Liver (tissue), 9 donors: ENCODE results near the gene AKR1B15. TPM values are rescaled to one million over a fixed set of nuclear protein-coding genes. Genes with fewer than 3 reads are reported as not detected.

Experiments used
- DNase-seq: peaks from one replicate; pipeline ENCODE4 v3.0.0-alpha.2; 2017; ENCODE audit warnings: low spot score
- H3K27ac ChIP-seq, 2 donors: one replicate each; pipeline ENCODE4 v1.7.0; 2013; ENCODE audit warnings: inconsistent platforms in 2 of 2, low read length in 2 of 2, control low read depth in 1 of 2, low read depth in 1 of 2, mild to moderate bottlenecking in 1 of 2
- H3K27me3 ChIP-seq, 4 donors: one replicate each; pipeline versions ENCODE4 v1.6.1 to v1.7.0; 2013; ENCODE audit warnings: low read length in 3 of 4, inconsistent platforms in 1 of 4, mild to moderate bottlenecking in 1 of 4, moderate library complexity in 1 of 4; ENCODE audit not compliant: control insufficient read depth in 4 of 4, insufficient read depth in 4 of 4
- H3K36me3 ChIP-seq, 4 donors: one replicate each; pipeline versions ENCODE4 v1.6.1 to v1.7.0; 2013; ENCODE audit warnings: low read length in 3 of 4, mild to moderate bottlenecking in 3 of 4, low read depth in 1 of 4, moderate library complexity in 1 of 4; ENCODE audit not compliant: control insufficient read depth in 4 of 4, insufficient read depth in 3 of 4
- H3K4me1 ChIP-seq, 4 donors: one replicate each; pipeline versions ENCODE4 v1.6.1 to v1.7.0; 2013; ENCODE audit warnings: low read length in 3 of 4, mild to moderate bottlenecking in 3 of 4, moderate library complexity in 1 of 4; ENCODE audit not compliant: control insufficient read depth in 4 of 4, insufficient read depth in 4 of 4
- H3K4me3 ChIP-seq, 3 donors: one replicate each; pipeline versions ENCODE4 v1.6.1 to v1.7.0; 2013; ENCODE audit warnings: low read length in 3 of 3, control low read depth in 1 of 3, low read depth in 1 of 3, mild to moderate bottlenecking in 1 of 3
- H3K9ac ChIP-seq, 2 donors: one replicate each; pipeline ENCODE4 v1.7.0; 2013; ENCODE audit warnings: low read length in 2 of 2, mild to moderate bottlenecking in 2 of 2, moderate library complexity in 2 of 2, control low read depth in 1 of 2, low read depth in 1 of 2
- H3K9me3 ChIP-seq, 4 donors: one replicate each; pipeline versions ENCODE4 v1.6.1 to v1.7.0; 2013; ENCODE audit warnings: low read length in 3 of 4; ENCODE audit not compliant: control insufficient read depth in 4 of 4
- ATF3 ChIP-seq: IDR thresholded peaks from 2 replicates; pipeline ENCODE4 v1.6.1; 2016; ENCODE audit warnings: antibody characterized with exemption
- EGR1 ChIP-seq, 2 donors: IDR thresholded peaks; 2 replicates each; pipeline ENCODE4 v1.6.1; 2016 to 2018; ENCODE audit warnings: antibody characterized with exemption in 2 of 2, low read depth in 2 of 2
- FOXA1 ChIP-seq: IDR thresholded peaks from 2 replicates; pipeline ENCODE4 v1.6.1; 2016; ENCODE audit warnings: antibody characterized with exemption
- FOXA2 ChIP-seq: IDR thresholded peaks from 2 replicates; pipeline ENCODE4 v1.6.1; 2016; ENCODE audit warnings: antibody characterized with exemption
- GABPA ChIP-seq, 2 donors: IDR thresholded peaks in 1 of 2; conservative IDR thresholded peaks in 1 of 2; 2 replicates each; pipeline ENCODE4 v1.6.1; 2016; ENCODE audit warnings: antibody characterized with exemption in 2 of 2, mild to moderate bottlenecking in 1 of 2, moderate library complexity in 1 of 2
- HNF4G ChIP-seq: IDR thresholded peaks from 2 replicates; pipeline ENCODE4 v1.6.1; 2016; ENCODE audit warnings: antibody characterized with exemption
- JUND ChIP-seq, 2 donors: IDR thresholded peaks; 2 replicates each; pipeline ENCODE4 v1.6.1; 2016; ENCODE audit warnings: antibody characterized with exemption in 2 of 2
- NR2F2 ChIP-seq: IDR thresholded peaks from 2 replicates; pipeline ENCODE4 v1.6.1; 2016; ENCODE audit warnings: antibody characterized with exemption
- RAD21 ChIP-seq, 2 donors: IDR thresholded peaks; 2 replicates each; pipeline ENCODE4 v1.6.1; 2016; ENCODE audit warnings: antibody characterized with exemption in 2 of 2, mild to moderate bottlenecking in 2 of 2
- REST ChIP-seq: IDR thresholded peaks from 2 replicates; pipeline ENCODE4 v1.6.1; 2016; ENCODE audit warnings: antibody characterized with exemption, mild to moderate bottlenecking
- SP1 ChIP-seq: IDR thresholded peaks from 2 replicates; pipeline ENCODE4 v1.6.1; 2018; ENCODE audit warnings: antibody characterized with exemption, mild to moderate bottlenecking
- TAF1 ChIP-seq: conservative IDR thresholded peaks from 2 replicates; pipeline ENCODE4 v1.6.1; 2016; ENCODE audit warnings: antibody characterized with exemption, mild to moderate bottlenecking
- YY1 ChIP-seq: IDR thresholded peaks from 2 replicates; pipeline ENCODE4 v1.6.1; 2016; ENCODE audit warnings: antibody characterized with exemption, mild to moderate bottlenecking
- WGBS: extraction: QIAGEN DNeasy Blood & Tissue Kit; methylation state at CpG from one replicate; pipeline ENCODE4 v1.1.7; 2013; 5-methylcytosine and 5-hydroxymethylcytosine counted together
- polyA plus RNA-seq, 2 donors: library from polyadenylated mRNA; stranded (reverse) in 1 of 2; unstranded in 1 of 2; fragments of 200-250 nt in 1 of 2; fragments of >200 nt in 1 of 2; fragmentation: Nextera tagmentation in 1 of 2; extraction: Ambion mirVana in 1 of 2; gene quantifications; one replicate each; pipeline versions ENCODE4 v1.2.1 to v1.2.3, GENCODE V29; 2013 to 2015
- total RNA-seq, 2 donors: library from RNA; depleted of rRNA; stranded (reverse); fragments of >200 nt; gene quantifications; one replicate each; pipeline ENCODE4 v1.2.3, GENCODE V29; 2014
- TF ChIP-seq, protein P1 (sequence below): fragments of 150-350 bp; IDR thresholded peaks from 2 replicates; pipeline ENCODE4 v1.5.1; 2017; ENCODE audit warnings: improper control_type of control experiment, low read depth, low read length; ENCODE audit not compliant: missing input control
- TF ChIP-seq, protein P2 (sequence below): IDR thresholded peaks from 2 replicates; pipeline ENCODE4 v1.6.1; 2016; ENCODE audit warnings: antibody characterized with exemption
- donor health status: healthy.
- donor health status: healthy.
- donor health status: healthy.
- donor health status: healthy.
- donor health status: healthy.

Gene AKR1B15
- not detected for total RNA-seq
- under 1 TPM in 1 of 2 donors, not detected in 1; 0.12 TPM for polyA plus RNA-seq

- Histone ChIP-seq H3K36me3 (no peaks in the 10 kb centered on the region), H3K9ac (no peak within 1 kb of the TSS), H3K4me3 (no peak within 1 kb of the TSS), H3K4me1 (peaks cover 0 to 3% (median 3%) of the 10 kb centered on the region in 4 donors), H3K27me3 (no peaks in the 10 kb centered on the region), H3K27ac (no peak within 1 kb of the TSS), H3K9me3 (no peaks in the 10 kb centered on the region)
- DNase-seq: no peak
- TF ChIP-seq RAD21 (IDR thresholded peaks at IDR 0.05) (no peak), SP1 (no peak), YY1 (no peak), EGR1 (IDR thresholded peaks at IDR 0.05; ENCODE audit: low read depth in 2 of 2) (no peak), FOXA2 (no peak), GABPA (IDR thresholded peaks at IDR 0.05 in 1 of 2, conservative IDR thresholded peaks at IDR 0.05 in 1 of 2) (no peak), TAF1 (no peak), HNF4G (no peak), FOXA1 (no peak), JUND (IDR thresholded peaks at IDR 0.05) (no peak)
- TF ChIP-seq, protein P1, sequence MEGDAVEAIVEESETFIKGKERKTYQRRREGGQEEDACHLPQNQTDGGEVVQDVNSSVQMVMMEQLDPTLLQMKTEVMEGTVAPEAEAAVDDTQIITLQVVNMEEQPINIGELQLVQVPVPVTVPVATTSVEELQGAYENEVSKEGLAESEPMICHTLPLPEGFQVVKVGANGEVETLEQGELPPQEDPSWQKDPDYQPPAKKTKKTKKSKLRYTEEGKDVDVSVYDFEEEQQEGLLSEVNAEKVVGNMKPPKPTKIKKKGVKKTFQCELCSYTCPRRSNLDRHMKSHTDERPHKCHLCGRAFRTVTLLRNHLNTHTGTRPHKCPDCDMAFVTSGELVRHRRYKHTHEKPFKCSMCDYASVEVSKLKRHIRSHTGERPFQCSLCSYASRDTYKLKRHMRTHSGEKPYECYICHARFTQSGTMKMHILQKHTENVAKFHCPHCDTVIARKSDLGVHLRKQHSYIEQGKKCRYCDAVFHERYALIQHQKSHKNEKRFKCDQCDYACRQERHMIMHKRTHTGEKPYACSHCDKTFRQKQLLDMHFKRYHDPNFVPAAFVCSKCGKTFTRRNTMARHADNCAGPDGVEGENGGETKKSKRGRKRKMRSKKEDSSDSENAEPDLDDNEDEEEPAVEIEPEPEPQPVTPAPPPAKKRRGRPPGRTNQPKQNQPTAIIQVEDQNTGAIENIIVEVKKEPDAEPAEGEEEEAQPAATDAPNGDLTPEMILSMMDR: no peak
- TF ChIP-seq, protein P2, sequence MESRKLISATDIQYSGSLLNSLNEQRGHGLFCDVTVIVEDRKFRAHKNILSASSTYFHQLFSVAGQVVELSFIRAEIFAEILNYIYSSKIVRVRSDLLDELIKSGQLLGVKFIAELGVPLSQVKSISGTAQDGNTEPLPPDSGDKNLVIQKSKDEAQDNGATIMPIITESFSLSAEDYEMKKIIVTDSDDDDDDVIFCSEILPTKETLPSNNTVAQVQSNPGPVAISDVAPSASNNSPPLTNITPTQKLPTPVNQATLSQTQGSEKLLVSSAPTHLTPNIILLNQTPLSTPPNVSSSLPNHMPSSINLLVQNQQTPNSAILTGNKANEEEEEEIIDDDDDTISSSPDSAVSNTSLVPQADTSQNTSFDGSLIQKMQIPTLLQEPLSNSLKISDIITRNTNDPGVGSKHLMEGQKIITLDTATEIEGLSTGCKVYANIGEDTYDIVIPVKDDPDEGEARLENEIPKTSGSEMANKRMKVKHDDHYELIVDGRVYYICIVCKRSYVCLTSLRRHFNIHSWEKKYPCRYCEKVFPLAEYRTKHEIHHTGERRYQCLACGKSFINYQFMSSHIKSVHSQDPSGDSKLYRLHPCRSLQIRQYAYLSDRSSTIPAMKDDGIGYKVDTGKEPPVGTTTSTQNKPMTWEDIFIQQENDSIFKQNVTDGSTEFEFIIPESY: no peak
- 84% methylated on average over 14 of the region's 14 CpGs for WGBS
These were observed at the start of gene AKR1B15 for GRCh38 chr7:134548877-134549276. Gene AKR1B15, plus strand, starts transcription at chr7:134549110. Its CDS starts 15,510 bp downstream, at chr7:134564620.

DNA sequence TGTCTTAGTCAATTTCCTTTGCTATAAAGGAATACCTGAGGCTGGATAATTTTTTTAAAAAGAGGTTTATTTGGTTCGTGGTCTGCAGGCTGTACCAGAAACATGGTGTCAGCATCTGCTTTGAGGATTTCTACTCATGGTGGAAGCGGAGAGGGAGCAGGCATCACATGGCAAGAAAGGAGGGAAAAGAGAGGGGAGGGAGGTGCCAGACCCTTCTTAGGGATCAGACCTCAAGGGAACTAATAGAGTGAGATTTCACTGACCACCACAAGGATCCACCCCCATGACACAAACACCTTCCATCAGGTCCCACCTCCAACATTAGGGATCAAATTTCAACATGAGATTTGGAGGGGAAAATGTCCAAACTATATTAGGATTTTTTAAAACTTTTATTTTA, 48.5 kb upstream of the AKR1B15 start:
- Histone ChIP-seq H3K4me3 (no peak overlapping the region), H3K9me3 (no peaks in the 10 kb centered on the region), H3K27me3 (peaks cover 0 to 7% (median 0%) of the 10 kb centered on the region in 4 donors), H3K36me3 (no peaks in the 10 kb centered on the region), H3K27ac (no peak overlapping the region), H3K9ac (no peak overlapping the region), H3K4me1 (no peaks in the 10 kb centered on the region)
- DNase-seq: no peak
- whole genome bisulfite sequencing: 81% methylated on average over 2 of the region's 2 CpGs
- no peak for TF ChIP-seq ATF3
- no peak for TF ChIP-seq SP1
- no peak for TF ChIP-seq FOXA2
- TF ChIP-seq FOXA1: no peak
- TF ChIP-seq HNF4G: no peak

DNA sequence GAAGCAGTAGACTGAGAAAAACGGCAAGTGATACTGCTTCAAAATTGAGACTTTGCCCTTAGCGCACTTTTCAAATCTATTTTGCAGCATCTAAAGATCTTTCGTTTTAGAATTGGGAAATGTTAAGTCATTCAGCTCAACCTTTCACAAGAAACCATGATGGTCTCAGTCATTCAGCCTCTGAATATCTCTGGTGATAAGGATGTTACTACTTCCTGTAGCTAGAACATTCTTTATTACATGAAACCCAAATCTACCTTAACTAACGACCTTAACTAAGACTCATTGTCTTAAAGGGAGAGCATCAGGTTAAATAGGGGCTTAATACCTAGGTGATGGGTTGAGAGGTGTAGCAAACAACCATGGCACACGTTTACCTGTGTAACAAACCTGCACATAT, 47.9 kb upstream of the AKR1B15 start:
- 63% methylated on average over 5 of the region's 5 CpGs for WGBS
- Histone ChIP-seq H3K9ac (no peak overlapping the region), H3K4me1 (no peaks in the 10 kb centered on the region), H3K27me3 (peaks cover 0 to 7% (median 0%) of the 10 kb centered on the region in 4 donors), H3K27ac (no peak overlapping the region), H3K4me3 (no peak overlapping the region), H3K36me3 (no peaks in the 10 kb centered on the region), H3K9me3 (no peaks in the 10 kb centered on the region)
- DNase-seq: no peak
- no peak for TF ChIP-seq REST
- no peak for TF ChIP-seq FOXA1
- TF ChIP-seq SP1: no peak
- no peak for TF ChIP-seq NR2F2
- TF ChIP-seq TAF1: no peak
- TF ChIP-seq, protein P2: no peak
- TF ChIP-seq FOXA2: no peak
- no peak for TF ChIP-seq RAD21 (IDR thresholded peaks at IDR 0.05)
- TF ChIP-seq ATF3: no peak
- TF ChIP-seq EGR1 (IDR thresholded peaks at IDR 0.05; ENCODE audit: low read depth in 2 of 2): no peak
- TF ChIP-seq JUND (IDR thresholded peaks at IDR 0.05): no peak
- no peak for TF ChIP-seq HNF4G
